Activated T-cell treated with anti-CD3 and anti-CD28 coated beads for 1 hour (primary cell): ENCODE data around the gene RPL12.

Source experiments
- DNase-seq: peaks from one replicate; pipeline ENCODE4 v3.0.0-alpha.2; 2020; ENCODE audit warnings: low read depth

RPL12 gene

DNA sequence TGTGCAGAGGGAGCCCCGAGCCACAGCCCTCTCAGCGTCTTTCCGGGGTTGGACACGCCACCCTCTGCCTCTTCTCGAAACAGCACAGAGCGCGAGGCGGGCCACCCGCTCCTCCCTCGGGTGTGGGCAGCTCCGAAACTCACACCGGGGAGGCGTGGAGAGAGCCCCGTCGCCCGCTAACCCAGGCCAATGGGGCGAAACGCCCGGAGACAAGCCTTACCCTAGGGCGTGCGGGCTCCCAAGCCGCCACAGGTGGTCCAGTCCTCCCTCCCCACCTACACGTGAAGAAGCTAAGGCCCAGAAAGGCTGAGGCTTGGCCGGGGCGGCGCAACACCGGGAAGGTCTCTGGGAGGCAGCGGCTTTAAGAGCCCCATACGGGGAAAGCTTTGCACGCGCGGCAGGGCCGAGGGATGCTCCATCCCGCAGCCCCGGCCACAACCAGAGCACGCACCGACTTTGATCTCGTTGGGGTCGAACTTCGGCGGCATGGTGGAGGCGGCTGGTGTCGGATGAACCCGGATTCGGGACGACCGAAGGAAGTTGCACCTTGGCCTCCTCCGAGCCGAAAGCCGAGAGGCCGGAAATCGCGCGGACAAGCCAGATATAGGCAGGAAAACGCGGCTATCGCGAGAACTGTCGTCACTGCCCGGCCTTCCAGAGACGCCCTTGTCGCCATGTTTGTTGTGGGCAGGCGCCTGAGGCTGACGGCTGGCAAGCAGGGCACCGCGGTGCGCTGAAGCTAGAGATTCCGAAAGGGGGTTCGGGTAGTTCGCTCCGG, at the start of gene RPL12, which contains the start of gene LRSAM1:
TSS of gene RPL12 (minus strand) at position 577 of the 778 bp plus-strand sequence. CDS start at position 488, 89 bp downstream.
TSS of gene LRSAM1 (plus strand) at position 681 of the 778 bp plus-strand sequence. CDS start 3,018 bp downstream, outside the sequence.
- DNase-seq: peak; percentile 100

DNA sequence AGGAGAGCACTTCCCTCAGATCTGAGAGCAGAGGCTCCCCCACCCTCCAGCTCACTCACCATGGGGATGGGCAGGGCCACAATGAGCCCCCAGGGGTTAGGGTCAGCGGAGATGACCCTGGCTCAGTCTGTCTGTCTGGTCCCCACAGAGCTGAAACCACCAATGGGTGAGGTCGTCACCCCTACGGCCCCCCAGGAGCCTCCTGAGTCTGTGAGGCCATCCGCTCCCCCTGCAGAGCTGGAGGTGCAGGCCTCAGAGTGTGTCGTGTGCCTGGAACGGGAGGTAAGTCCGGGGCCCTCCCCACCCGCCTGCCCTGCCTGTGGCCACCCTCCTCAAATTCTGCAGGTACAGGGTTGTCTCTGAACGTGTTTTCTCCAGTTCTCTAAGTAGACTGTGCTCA, 49.7 kb upstream of the RPL12 start:
- DNase-seq: no peak

DNA sequence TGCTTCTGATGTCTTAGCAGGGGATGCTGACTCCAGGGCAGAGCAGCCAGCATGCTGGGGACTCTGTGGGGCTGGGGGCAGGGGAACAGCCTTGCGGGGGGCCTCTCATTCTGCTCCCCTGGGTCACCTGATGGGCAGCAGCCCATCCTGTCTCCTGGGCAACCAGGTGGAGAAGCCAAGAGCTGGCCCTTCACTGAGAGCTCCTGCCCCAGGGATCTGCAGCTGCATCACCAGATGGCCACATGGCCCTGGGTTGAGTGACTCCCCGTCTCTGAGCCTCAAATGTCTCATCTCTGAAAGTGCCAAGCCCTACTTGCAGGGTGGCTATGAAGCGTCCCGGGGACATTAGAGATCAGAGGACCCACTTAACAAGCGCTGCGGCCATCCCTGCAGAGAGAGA, 49.2 kb upstream of the RPL12 start:
- no peak for DNase-seq

DNA sequence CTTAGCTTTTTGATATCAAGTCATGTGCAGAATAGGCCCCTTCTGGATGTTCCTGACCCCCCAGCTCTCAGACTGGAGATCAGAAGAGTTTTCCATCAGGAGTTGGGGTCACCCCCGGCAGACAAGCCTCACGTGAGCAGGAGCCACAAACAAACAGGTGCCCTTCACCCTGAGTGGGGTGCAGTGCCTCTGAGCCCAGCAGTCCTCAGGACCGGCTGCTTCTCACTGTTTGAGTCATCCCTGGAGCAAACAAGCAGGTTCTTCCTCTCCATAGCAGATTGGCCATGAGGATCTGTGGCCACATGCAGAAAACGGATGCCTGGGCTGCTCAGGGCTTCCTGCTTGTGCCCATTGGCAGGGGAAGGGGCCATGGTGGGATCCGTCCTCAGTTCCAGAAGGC, 47.1 kb upstream of the RPL12 start:
- DNase-seq: no peak

DNA sequence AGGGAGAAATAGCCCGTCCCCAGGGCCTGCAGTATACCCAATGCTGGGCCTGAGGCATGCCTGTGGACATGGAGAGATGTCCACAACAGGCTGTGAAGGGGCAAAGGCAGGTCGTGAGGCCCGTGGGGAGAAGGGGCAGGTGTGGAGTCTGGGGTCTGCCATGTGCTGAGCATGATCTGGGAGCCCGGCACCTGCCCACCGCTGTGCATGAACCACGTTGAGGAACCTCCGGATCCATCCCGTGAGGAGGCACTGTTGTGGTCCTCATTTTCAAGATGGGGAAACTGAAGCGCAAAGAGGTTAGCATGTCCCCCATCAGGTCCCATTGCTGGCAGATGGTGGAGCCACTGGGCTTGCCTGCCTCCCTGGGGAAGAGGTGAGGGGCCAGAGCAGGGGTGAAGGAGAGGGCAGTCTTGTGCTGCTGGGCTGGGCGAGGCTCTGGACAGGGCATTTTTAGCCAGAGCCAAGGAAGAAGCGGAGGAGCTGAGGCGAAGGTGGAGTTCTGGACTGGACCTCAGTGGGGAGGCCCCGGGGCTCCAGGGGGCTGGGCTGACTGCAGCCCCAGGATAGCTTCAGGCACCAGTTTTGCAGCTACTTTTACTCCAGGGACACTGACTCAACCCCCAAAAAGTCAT, 46.6 kb upstream of the RPL12 start:
- DNase-seq: no peak

DNA sequence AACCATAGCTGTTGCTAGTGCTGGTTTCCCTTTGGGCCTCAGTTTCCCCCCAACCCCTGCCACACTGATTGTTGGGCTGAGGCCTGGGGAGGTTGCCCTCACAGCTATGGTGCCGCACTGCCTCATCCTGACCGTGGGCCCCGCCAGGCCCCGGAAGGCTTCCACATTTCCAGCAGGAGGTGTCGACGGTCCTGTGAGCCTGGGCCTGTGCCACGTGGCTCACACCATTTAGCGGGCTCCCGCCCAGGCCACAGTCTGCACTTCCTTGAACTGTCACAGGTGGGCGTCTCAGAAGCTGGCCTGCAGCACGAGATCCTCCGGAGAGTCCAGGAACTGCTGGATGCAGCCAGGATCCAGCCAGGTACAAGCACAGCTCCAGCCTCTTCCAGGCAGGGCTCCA, 45.8 kb upstream of the RPL12 start:
- no peak for DNase-seq

DNA sequence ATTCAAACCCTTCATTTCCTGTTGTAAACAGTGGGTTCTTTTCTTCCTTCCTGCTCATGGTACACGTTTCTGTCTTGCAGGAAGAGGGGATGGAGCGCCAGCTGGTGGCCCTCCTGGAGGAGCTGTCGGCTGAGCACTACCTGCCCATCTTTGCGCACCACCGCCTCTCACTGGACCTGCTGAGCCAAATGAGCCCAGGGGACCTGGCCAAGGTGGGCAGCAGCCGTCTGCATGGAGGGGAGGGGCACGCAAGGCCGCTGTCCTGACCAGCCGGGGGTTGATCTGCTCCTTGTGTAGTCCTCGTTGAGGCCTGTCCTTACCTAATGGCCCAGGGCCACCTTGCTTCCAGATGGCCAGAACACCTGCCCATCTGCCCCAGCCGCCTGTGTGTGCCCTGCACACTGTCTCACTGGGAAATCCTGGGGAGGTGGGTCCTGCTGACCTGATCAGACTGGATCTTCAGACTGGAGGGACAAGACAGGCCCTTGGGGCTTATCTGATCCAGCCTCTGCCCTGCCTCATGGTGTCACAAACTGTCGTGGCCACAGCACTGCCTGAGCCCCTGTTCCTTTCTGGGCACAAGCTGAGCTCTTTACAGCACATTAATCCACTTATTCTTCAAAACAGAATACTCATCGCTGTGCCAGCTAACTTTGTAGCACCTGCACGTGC, 44.8 kb upstream of the RPL12 start:
- no peak for DNase-seq

DNA sequence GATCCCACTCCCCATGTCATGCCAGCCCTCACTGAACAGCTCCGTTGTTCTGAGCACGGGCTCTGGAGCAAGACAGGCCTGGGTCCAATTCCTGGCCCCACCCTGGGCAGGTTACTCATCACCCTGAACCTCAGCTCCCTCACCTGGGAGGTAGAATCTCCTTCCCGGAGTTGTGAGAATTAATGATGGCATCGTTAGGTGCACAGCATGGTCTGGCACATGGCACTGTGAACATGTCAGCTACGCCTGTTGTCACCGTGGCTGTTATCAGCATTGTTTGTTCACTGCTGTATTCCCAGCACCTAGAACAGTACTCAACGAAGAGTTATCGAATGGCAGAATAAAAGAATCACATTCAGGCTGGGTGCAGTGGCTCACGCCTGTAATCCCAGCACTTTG, 43.1 kb upstream of the RPL12 start:
- DNase-seq: no peak

DNA sequence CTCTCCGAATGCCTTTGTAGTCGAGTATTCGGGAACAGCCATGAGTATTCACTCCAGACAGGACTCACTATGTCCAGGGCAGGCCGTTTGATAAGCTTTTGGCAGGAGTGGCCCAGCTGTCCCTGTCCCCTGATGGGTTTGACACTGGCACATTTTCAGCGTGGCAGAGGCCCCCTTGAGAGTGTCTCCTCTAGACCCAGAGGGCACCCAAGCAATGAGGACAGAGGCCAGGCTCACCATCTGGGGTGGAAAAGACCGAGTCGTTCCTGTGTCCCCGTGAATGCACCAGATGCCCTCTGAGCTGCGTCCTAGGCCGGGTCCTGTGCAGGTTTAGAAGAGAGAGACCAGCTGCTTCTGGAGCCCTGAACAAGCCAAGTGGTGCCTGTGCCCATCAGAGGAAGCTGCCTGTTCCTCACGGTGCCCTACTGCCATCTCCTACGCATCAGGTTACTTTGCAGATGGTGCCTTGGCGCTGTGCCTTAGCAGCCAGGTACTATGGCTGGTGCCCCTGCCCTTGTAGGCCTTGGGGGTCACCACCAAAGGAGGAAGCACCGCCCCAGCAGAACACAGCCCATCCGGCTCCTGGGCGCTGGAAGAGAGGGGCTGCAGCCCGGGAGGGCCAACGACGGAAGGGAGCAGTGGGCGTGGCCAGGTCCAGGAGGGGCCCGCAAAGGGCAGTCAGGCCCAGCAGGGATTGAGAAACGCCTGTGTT, 42.5 kb upstream of the RPL12 start:
- no peak for DNase-seq

DNA sequence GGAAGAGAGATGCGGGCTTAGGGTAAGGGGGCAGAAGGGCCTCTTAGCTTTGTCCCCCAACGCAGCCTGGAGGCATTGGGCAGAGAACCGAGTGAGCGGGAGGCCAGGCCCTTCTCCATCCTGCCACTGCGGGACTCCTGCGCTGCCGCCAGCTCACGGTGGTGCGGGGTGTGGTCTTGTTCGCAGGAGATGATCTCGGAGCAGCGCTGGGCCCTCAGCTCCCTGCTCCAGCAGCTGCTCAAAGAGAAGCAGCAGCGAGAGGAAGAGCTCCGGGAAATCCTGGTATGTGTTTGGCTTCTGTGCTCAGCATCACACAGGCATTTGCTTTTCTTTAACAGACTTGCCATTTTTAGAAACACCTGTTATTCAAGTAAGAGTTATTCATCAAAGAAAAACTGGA, 41.4 kb upstream of the RPL12 start:
- DNase-seq: no peak

DNA sequence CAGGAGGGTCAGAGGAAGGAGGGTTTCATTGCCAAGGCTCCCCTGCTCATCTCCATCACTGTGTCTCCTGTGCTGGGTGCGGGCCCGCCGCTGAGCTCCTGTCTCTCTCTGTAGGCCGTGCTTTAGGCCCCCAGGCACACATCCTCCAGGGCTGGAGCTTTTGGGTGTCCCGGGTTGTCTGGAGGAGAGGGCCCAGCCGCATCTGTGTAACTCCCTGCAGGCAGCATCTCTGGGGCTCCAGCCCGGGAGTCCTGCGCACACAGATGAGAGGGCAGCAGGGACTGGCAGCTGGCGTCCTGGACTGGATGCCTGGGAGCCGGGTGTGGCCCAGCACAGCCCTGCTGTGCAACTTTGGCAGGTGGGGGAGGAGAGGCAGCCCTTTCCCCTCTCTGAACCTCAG, 40.3 kb upstream of the RPL12 start:
- DNase-seq: no peak

DNA sequence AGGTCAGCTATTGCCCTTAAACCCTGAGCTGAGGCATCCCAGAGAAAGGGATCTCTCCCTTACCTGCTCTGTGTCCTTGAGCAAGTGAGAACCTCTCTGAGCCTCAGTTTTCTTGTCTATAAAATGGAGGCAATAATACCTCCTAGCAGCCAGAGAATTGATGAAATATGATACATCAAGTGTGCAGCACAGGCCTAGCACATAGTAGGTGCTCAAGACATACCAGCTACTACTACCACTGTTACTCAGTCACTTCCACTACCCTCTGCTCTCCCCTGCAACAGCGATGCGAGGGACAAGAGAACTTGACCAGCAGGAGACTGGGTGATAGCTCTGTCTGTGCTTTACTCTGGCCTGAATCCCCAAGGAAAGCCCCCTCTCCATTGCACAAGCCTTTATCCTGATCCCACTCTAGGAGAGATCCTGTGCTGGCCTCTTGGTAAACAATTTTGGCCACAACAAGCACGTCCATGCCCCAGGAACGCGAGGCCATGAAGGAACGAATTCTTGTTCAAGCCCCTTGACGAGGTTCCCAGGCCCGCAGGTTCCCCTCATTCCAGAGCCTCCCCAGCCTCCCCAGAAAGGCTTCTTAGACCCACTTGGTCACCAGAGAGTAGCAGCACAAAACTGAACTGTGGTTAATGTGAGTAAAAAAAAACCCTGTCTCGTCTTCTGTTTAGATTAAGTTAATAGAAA, 39.5 kb upstream of the RPL12 start:
- no peak for DNase-seq

DNA sequence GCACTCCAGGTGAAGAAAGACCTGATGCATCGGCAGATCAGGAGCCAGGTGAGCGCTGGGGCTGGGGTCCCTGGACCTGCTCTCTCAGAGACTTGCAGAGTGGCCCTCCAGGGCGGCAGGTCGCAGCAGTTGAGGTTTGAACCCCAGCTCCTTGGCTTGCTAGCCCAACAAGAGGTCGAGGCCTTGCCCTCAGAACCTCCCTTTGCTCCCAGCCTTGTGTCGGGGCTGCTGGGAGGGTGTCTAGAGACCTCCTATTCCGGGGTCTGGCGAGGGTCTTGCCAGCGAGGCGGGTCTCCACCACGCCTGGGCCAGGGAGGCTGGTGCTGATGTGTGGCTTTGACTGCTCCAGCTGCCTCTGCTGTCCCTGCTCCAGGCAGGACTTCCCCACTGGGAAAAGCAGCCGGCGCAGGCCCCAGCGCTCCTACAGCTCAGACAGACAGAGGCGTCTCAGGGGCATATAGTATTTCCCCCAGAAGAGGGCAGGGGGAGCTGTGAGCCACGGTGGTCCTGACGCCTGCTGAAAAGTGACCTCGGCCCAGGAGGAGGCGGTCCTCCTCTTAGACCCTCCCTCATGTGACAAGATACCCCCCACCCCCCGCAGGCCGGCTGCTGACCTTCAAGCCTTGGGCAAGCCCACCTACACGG, 38.4 kb upstream of the RPL12 start:
- DNase-seq: no peak

DNA sequence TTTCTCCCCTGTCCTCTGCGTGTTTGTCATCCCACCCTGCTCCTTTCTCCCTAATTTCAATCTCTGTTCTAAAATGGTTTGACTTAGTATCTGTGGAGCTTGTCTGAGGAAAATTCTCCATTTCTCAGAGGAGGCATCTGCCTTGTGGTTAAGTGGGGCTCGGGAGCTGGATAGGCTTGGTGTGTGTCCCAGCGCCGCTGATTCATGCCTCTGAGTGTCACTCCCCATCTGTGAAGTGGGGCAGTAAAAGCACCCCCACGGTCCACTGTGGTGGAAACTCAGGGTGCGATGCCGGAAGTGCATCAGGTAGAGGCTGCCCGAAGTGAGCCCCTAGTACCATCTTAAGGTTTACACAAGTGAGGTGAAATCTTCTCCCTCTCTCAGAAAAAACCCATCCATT, 37.7 kb upstream of the RPL12 start:
- DNase-seq: no peak

DNA sequence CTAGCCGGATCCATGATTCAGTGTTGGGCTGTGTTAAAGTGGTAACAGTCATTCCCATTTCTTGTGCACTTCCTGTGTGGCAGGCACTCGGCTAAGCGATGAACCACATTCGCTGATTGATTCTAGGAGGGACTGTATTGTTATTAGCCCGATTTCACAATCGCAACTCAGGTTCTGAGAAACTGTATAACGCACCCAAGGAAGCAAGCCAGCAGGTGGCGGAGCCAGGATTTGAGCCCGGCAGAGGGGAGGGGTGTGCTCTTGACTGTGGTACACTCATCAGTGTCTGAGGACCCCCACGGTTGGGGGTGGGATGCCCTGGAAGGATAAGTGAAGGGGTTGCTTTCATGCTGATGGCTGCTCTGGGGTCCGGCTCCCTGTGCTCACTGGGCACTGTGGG, 34.8 kb upstream of the RPL12 start:
- DNase-seq: no peak

DNA sequence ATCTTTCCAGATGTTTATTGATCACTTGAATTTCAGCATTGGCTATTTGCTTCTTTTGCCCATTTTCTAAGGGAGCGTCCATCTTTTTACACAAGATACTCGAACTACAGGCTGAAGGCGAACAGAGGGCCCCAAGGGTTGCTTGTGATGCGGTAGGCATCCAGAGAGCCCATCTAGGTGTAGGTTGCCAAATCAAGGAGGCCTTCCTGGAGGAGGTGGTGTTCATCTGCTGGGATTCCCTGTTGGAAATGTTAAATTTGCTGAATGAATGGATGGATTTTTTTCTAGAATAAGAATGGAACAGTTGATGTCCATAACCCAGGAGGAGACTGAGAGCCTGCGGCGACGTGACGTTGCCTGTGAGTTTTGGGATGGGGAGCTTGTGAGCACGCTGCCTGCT, 31.5 kb upstream of the RPL12 start:
- no peak for DNase-seq

DNA sequence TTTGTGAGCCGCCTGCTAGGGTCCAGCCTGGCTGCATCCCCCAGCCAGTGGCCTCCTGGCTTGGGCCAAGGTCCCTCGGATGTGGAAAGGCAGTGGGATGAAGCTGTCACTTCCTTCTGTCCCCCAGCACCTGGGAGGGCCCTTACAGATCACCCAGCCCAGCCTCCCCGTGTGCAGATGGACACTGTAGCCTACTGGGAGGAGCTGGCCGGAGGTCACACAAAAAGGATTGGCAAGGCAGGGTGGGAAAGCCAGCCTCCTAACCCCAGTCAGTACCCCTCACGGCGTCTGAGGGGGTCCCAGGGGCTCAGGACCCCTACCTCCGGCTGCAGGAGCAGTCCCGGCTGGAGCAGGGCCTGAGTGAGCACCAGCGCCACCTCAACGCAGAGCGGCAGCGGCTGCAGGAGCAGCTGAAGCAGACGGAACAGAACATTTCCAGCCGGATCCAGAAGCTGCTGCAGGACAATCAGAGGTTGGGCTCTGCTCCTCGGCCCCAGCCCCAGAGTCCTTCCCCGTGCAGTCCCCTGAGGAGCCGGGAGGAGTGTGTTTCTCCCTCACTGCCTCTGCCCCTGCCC, 28.4 kb upstream of the RPL12 start:
- no peak for DNase-seq

DNA sequence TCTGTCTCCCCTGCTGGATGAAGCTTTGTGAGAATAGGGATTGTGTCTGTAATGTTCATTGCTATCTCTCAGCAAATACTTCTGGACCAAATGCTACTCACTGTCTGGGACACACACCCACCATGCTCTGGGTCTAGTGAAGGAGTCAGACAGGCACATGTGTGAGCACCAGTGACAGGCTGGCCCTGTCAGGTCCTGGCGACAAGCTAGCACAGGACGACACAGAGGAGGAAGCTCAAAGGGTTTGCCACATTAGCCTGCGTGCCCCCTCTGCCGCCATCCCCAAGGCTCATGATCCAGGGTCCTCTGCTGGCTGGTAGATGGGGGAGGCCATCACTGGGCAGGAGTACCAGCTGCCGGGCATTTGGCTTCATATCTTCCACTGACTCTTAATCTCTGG, 23.4 kb upstream of the RPL12 start:
- DNase-seq: no peak

DNA sequence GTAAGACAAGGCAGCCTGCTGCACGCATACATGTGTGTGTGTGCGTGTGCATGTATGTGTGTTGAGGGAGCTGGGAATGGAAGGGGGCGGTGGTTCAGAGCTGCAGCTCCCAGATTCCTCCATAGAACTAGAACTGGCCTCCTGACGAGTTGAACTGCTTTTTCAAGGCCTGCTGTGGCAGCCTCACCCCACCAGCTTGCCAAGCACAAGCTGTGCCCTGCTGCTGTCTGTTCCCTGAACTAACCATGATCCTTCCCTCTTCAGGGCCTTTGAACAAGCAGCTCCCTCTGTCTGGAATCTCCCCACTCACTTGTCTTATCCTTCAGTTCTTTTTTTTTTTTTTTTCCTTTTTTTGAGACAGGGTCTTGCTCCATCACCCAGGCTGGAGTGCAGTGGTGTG, 22.7 kb upstream of the RPL12 start:
- no peak for DNase-seq

DNA sequence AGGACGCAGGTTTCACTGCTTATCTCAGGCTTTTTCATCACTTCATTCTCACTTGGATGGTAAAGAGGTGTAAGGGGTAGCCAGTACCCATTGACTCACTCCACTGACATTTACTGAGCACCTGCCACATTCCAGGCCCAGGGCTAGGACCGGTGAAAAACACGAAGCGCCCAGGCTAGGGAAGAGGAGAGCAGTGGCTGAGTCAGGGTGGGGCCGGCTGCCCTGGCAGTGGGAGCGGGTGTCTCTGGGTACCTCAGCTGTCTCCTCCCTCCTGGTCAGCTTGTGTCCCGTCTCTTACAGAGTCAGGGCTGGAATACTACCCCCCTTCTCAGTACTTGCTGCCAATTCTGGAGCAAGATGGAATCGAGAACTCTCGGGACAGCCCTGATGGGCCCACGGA, 22.3 kb upstream of the RPL12 start:
- no peak for DNase-seq

DNA sequence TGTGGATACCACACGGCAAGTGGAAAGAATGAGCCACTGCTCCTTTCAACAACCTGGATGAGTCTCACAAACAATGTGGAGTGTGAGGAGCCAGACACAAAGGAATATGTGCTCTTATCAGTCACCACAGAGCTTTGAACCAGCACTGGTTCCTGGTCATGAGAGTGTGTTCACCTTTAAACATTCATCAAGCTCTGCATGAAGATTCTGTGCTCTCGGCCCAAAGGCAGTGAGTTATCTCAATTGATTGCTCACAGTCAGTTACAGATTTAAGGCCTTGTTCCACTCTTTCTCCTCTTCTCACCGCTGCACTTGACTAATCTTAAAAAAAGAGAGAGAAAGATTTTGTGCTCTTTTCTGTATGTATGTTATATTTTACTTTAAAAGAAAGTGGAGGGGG, 19.5 kb upstream of the RPL12 start:
- no peak for DNase-seq
